Endothelial cell of umbilical vein (primary cell): ENCODE results near the gene SLC5A9. TPM values are rescaled to one million over a fixed set of nuclear protein-coding genes. Genes with fewer than 3 reads are reported as not detected.

ENCODE experiments used
- BruUV-seq: library from RNA; stranded (reverse); fragments of 400-500 nt; replicated peaks from 2 replicates; lab custom pipeline; 2021; lab: Mats Ljungman, UMichigan
- CTCF ChIA-PET: fragments of 300-600, 350-600 bp; sonication (Branson Sonifier 250); formaldehyde crosslinking; loops from one replicate; lab custom pipeline; 2021; ENCODE audit warnings: antibody characterized with exemption, inconsistent platforms; lab: Charles Lee
- POLR2A ChIA-PET: fragments of 300-600, 350-600 bp; sonication (Branson Sonifier 250); formaldehyde crosslinking; loops from one replicate; lab custom pipeline; 2021; ENCODE audit warnings: antibody characterized with exemption, inconsistent platforms; lab: Charles Lee
- DNase-seq: peaks from one replicate; pipeline ENCODE4 v3.0.0-alpha.2; 2011; ENCODE audit warnings: low read depth, low spot score
- FAIRE-seq: peaks from 2 replicates; lab custom pipeline; 2011; peaks lifted over from hg19 to GRCh38; lab: Jason Lieb, UNC
- H2AFZ ChIP-seq: 2 replicates; pipeline ENCODE4 v1.6.0; 2012; ENCODE audit warnings: low read depth, low read length, control low read depth, inconsistent platforms
- H3K27ac ChIP-seq: 2 replicates; pipeline ENCODE4 v1.5.1; 2011; ENCODE audit warnings: low read depth, mild to moderate bottlenecking, control low read depth, low read length, moderate library complexity; ENCODE audit not compliant: insufficient read depth
- H3K27me3 ChIP-seq, 2 experiments: 2 replicates each; pipeline versions ENCODE4 v1.6.0 to v1.6.1; 2011; ENCODE audit warnings: low read length in 2 of 2, mixed read lengths in 1 of 2; ENCODE audit not compliant: control insufficient read depth in 2 of 2, insufficient read depth in 2 of 2
- H3K36me3 ChIP-seq, 2 experiments: 2 replicates in 1 of 2; 3 replicates in 1 of 2; pipeline ENCODE4 v1.5.1; 2011; ENCODE audit warnings: low read length in 2 of 2, mild to moderate bottlenecking in 1 of 2, moderate library complexity in 1 of 2; ENCODE audit not compliant: control insufficient read depth in 2 of 2, insufficient read depth in 2 of 2; ENCODE audit errors: extremely low read depth in 1 of 2
- H3K4me1 ChIP-seq: 3 replicates; pipeline ENCODE4 v1.5.1; 2011; ENCODE audit warnings: mild to moderate bottlenecking, low read length; ENCODE audit not compliant: control insufficient read depth, insufficient read depth; ENCODE audit errors: extremely low read depth
- H3K4me2 ChIP-seq: 2 replicates; pipeline ENCODE4 v1.6.1; 2011; ENCODE audit warnings: low read length, control low read depth, mixed read lengths; ENCODE audit not compliant: insufficient read depth
- H3K4me3 ChIP-seq, 3 experiments: fragments of 200-600 bp in 1 of 3; sonication (generic), shearing (Covaris generic) in 1 of 3; replicated peaks in 1 of 3; 2 replicates each; pipeline ENCODE4 v1.5.1; 2011 to 2016; ENCODE audit warnings: control low read depth in 3 of 3, low read length in 3 of 3, mild to moderate bottlenecking in 2 of 3, inconsistent platforms in 1 of 3, low read depth in 1 of 3, moderate library complexity in 1 of 3; ENCODE audit not compliant: insufficient read depth in 1 of 3
- H3K79me2 ChIP-seq: 2 replicates; pipeline ENCODE4 v1.6.0; 2012; ENCODE audit warnings: low read length, inconsistent platforms; ENCODE audit not compliant: control insufficient read depth, insufficient read depth
- H3K9ac ChIP-seq: replicated peaks from 2 replicates; pipeline ENCODE3; 2011; ENCODE audit warnings: low read length, control low read depth; ENCODE audit not compliant: insufficient read depth; ENCODE audit errors: extremely low read depth
- H3K9me1 ChIP-seq: replicated peaks from 3 replicates; pipeline ENCODE4 v1.6.0; 2011; ENCODE audit warnings: mild to moderate bottlenecking, low read length; ENCODE audit not compliant: control insufficient read depth, insufficient read depth; ENCODE audit errors: extremely low read depth
- H3K9me3 ChIP-seq: replicated peaks from 2 replicates; pipeline ENCODE4 v1.5.1; 2012; ENCODE audit warnings: low read length, inconsistent platforms; ENCODE audit not compliant: control insufficient read depth, insufficient read depth
- H4K20me1 ChIP-seq: replicated peaks from 2 replicates; pipeline ENCODE3; 2011; ENCODE audit warnings: mild to moderate bottlenecking, low read length; ENCODE audit not compliant: control insufficient read depth, insufficient read depth; ENCODE audit errors: extremely low read depth
- EZH2 ChIP-seq: IDR thresholded peaks from 2 replicates; pipeline ENCODE4 v1.6.1; 2012; ENCODE audit warnings: borderline replicate concordance, low read depth, mild to moderate bottlenecking, moderate library complexity, low read length, inconsistent platforms; ENCODE audit not compliant: severe bottlenecking
- FOS ChIP-seq: IDR thresholded peaks from 2 replicates; pipeline ENCODE4 v1.6.1; 2011; ENCODE audit warnings: mild to moderate bottlenecking, low read length, moderate library complexity, borderline replicate concordance; ENCODE audit not compliant: insufficient read depth
- GATA2 ChIP-seq: IDR thresholded peaks from 2 replicates; pipeline ENCODE4 v1.7.0; 2011; ENCODE audit warnings: low read depth, mild to moderate bottlenecking, moderate library complexity, mixed read lengths, low read length; ENCODE audit not compliant: insufficient read length, insufficient read depth
- JUN ChIP-seq: IDR thresholded peaks from 2 replicates; pipeline ENCODE4 v1.6.1; 2011; ENCODE audit warnings: borderline replicate concordance, low read depth; ENCODE audit not compliant: insufficient read length, insufficient read depth
- MYC ChIP-seq: IDR thresholded peaks from one replicate; pipeline ENCODE4 v1.6.1; 2011; ENCODE audit warnings: mild to moderate bottlenecking, low read depth, low read length
- POLR2A ChIP-seq: IDR thresholded peaks from 2 replicates; pipeline ENCODE4 v1.6.1; 2012; ENCODE audit warnings: low read depth, mild to moderate bottlenecking, control low read depth, low read length
- POLR2AphosphoS5 ChIP-seq: IDR thresholded peaks from 2 replicates; pipeline ENCODE4 v1.6.1; 2012; ENCODE audit warnings: low read depth, mild to moderate bottlenecking, control low read depth, low read length, moderate library complexity; ENCODE audit not compliant: insufficient read depth
- dilution Hi-C: fragments of 300-500 bp; cut with MboI; formaldehyde crosslinking; loops from one replicate; pipeline ENCODE4 v1.15.0; 2019; ENCODE audit warnings: low sequenced_read_pairs; ENCODE audit not compliant: extremely low pct_ligation_motif_present
- intact Hi-C: fragments of 100-400 bp; cut with micrococcal nuclease; formaldehyde crosslinking; loops from one replicate; pipeline ENCODE4 v1.10.0; 2022
- polyA plus RNA-seq, 4 experiments: library from polyadenylated mRNA; depleted of rRNA in 3 of 4; stranded (reverse) in 3 of 4; unstranded in 1 of 4; fragments of >200 nt; gene quantifications; 2 replicates each; pipeline versions ENCODE4 v1.2.1 to v1.2.3, GENCODE V29; 2011 to 2012; ENCODE audit warnings: missing spikeins in 1 of 4
- total RNA-seq: library from RNA; stranded (reverse); gene quantifications from 2 replicates; pipeline ENCODE4 v1.2.3, GENCODE V29; 2021
- TF ChIP-seq, protein P1 (sequence below), 2 donors: IDR thresholded peaks; 1 replicate in 1 of 2; 2 replicates in 1 of 2; pipeline ENCODE4 v1.5.1; 2011; ENCODE audit warnings: low read length in 2 of 2, mild to moderate bottlenecking in 2 of 2, moderate library complexity in 2 of 2, control low read depth in 1 of 2, inconsistent platforms in 1 of 2, low read depth in 1 of 2; ENCODE audit not compliant: insufficient read depth in 1 of 2; ENCODE audit errors: extremely low read depth in 1 of 2
- TF ChIP-seq, protein P2 (sequence below): IDR thresholded peaks from 2 replicates; pipeline ENCODE4 v1.6.1; 2011; ENCODE audit not compliant: insufficient read depth, insufficient read length

The SLC5A9 gene
- total and polyA plus RNA-seq, 2 donors (not counting 3 experiments of a cell fraction or from before 2014, with no cell fraction given): not detected

DNA sequence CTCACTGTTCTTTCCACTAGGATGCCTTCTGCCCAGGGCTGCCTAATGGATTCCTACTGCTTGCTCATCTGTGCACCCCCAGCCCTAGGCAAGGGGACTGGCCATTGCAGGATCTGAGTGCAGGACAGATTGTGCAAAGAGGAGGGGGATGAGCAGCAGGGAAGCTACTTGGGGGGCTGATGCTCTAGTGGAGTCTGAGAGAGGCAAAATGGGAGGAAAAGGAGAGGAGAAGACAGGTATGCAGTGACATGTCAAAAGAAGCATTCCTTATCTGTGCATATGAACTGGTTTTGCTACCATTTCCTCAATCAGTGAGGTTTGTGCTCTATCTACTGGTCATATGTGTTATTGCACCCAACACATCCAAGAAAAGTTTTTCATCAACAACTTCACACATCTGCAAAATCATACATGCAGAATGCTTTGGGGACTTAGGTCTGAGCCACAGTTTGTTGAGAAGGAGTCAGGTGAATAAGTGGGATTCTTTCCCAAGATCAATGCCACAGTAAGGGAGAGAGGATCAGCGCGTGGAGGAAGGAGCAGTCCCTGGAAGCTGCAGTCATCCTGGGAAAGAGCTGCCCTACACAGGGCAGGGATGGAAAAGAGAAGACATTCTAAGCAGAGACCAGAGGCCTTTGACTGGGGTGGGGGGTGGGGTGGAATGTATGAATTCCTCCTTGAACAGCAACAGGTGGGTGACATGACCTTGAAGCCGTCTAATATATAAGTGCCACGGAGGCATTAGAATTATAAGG is 14.4 kb downstream of the SLC5A9 start:
- intact Hi-C loops: loop anchor here (1.0 to 2.0 kb wide), 6 partner anchors 34 to 499 kb away; partner anchors contain the start of gene TRABD2B
- H3K79me2 ChIP-seq: no peaks in the 10 kb centered on the region
- H2AFZ ChIP-seq: no peak overlapping the region
- H3K4me3 ChIP-seq: no peak overlapping the region
- DNase-seq (peak; percentile 26), FAIRE-seq (peak; percentile 47)
- no peaks in the 10 kb centered on the region for H3K9me1 ChIP-seq
- TF ChIP-seq, protein P1, sequence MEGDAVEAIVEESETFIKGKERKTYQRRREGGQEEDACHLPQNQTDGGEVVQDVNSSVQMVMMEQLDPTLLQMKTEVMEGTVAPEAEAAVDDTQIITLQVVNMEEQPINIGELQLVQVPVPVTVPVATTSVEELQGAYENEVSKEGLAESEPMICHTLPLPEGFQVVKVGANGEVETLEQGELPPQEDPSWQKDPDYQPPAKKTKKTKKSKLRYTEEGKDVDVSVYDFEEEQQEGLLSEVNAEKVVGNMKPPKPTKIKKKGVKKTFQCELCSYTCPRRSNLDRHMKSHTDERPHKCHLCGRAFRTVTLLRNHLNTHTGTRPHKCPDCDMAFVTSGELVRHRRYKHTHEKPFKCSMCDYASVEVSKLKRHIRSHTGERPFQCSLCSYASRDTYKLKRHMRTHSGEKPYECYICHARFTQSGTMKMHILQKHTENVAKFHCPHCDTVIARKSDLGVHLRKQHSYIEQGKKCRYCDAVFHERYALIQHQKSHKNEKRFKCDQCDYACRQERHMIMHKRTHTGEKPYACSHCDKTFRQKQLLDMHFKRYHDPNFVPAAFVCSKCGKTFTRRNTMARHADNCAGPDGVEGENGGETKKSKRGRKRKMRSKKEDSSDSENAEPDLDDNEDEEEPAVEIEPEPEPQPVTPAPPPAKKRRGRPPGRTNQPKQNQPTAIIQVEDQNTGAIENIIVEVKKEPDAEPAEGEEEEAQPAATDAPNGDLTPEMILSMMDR (IDR thresholded peaks at IDR 0.05; ENCODE audit: extremely low read depth in 1 of 2, insufficient read depth in 1 of 2, low read depth in 1 of 2, low read length in 2 of 2): peak; percentile 45 to 50
- TF ChIP-seq POLR2A: no peak
- no peak overlapping the region for H3K4me2 ChIP-seq
- H3K36me3 ChIP-seq: no peaks in the 10 kb centered on the region
- H3K27me3 ChIP-seq: no peaks in the 10 kb centered on the region
- no TSS peak for BruUV-seq
- POLR2A ChIA-PET: no interaction called here
- H3K9me3 ChIP-seq: no peaks in the 10 kb centered on the region
- H3K9ac ChIP-seq: no peak overlapping the region
- H4K20me1 ChIP-seq: no peaks in the 10 kb centered on the region
- CTCF ChIA-PET: interaction anchor here (0.6 to 3.1 kb wide), 9 partner anchors 9 to 261 kb away, joined by 3 to 22 read pairs (median 6); partner anchors contain the start of gene TRABD2B
- dilution Hi-C loops: no loop called here
- H3K27ac ChIP-seq: no peak overlapping the region
- H3K4me1 ChIP-seq: no peaks in the 10 kb centered on the region

DNA sequence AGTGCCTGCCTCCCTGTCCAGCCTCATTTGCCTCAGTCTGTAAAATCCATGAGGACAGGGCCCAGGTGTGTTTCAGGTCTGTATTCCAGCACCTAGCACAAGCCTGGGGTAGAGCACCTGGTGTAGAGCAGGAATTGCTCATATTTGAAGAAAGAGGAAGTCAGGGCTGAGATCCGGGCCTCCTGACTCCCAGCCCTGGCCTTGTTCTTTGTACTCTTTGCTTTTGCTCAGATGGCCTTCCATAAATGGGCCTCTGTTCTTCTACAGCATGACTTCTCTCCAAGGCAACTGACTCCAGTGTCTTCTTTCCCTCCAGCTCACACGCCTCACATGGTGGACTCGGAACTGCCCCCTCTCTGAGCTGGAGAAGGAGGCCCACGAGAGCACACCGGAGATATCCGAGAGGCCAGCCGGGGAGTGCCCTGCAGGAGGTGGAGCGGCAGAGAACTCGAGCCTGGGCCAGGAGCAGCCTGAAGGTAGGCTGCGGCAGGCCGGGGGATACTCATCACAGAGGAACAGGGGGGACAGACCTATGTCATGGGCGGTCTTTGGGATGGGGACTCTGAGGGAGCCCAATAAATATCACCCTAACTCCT is 19.7 kb downstream of the SLC5A9 start:
- H2AFZ ChIP-seq: no peak overlapping the region
- no peaks in the 10 kb centered on the region for H4K20me1 ChIP-seq
- FAIRE-seq (no peak), DNase-seq (no peak)
- H3K36me3 ChIP-seq: no peaks in the 10 kb centered on the region
- no TSS peak for BruUV-seq
- H3K79me2 ChIP-seq: no peaks in the 10 kb centered on the region
- no peaks in the 10 kb centered on the region for H3K27me3 ChIP-seq
- H3K4me1 ChIP-seq: no peaks in the 10 kb centered on the region
- H3K27ac ChIP-seq: no peak overlapping the region
- H3K9ac ChIP-seq: no peak overlapping the region
- dilution Hi-C loops: no loop called here
- no peak overlapping the region for H3K4me3 ChIP-seq
- POLR2A ChIA-PET: no interaction called here
- H3K4me2 ChIP-seq: no peak overlapping the region
- no peaks in the 10 kb centered on the region for H3K9me3 ChIP-seq
- no peaks in the 10 kb centered on the region for H3K9me1 ChIP-seq
- CTCF ChIA-PET: no interaction called here
- TF ChIP-seq POLR2AphosphoS5 (no peak), MYC (no peak), GATA2 (no peak), FOS (no peak), JUN (no peak), POLR2A (no peak), EZH2 (no peak)
- TF ChIP-seq, protein P1 (IDR thresholded peaks at IDR 0.05; ENCODE audit: extremely low read depth in 1 of 2, insufficient read depth in 1 of 2, low read depth in 1 of 2, low read length in 2 of 2): no peak
- TF ChIP-seq, protein P2, sequence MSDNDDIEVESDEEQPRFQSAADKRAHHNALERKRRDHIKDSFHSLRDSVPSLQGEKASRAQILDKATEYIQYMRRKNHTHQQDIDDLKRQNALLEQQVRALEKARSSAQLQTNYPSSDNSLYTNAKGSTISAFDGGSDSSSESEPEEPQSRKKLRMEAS: no peak
- intact Hi-C loops: no loop called here
